CD4-positive, alpha-beta T cell treated with Interleukin-15 for 4 hours (primary cell): Measurements from ENCODE around the gene RPL18.
"Not testable (repeated sequence)": the region's sequence is repeated elsewhere in the genome, so short reads cannot be mapped to it uniquely, and the experiment has no call there.

Experiments
- DNase-seq: peaks from one replicate; pipeline ENCODE4 v3.0.0-alpha.2; 2020; ENCODE audit warnings: low spot score

Gene RPL18

GRCh38 chr19:48644839-48645619 lies 26.1 kb upstream of the RPL18 start:
- DNase-seq, result peak; percentile 77

- no peak for DNase-seq
Observed at GRCh38 chr19:48644355-48644754, 25.4 kb upstream of the RPL18 start.

- no peak for DNase-seq
Observed at GRCh38 chr19:48642862-48643261, 23.9 kb upstream of the RPL18 start.

- DNase-seq, result no peak
Observed at GRCh38 chr19:48641850-48642249, 22.9 kb upstream of the RPL18 start.

DNA sequence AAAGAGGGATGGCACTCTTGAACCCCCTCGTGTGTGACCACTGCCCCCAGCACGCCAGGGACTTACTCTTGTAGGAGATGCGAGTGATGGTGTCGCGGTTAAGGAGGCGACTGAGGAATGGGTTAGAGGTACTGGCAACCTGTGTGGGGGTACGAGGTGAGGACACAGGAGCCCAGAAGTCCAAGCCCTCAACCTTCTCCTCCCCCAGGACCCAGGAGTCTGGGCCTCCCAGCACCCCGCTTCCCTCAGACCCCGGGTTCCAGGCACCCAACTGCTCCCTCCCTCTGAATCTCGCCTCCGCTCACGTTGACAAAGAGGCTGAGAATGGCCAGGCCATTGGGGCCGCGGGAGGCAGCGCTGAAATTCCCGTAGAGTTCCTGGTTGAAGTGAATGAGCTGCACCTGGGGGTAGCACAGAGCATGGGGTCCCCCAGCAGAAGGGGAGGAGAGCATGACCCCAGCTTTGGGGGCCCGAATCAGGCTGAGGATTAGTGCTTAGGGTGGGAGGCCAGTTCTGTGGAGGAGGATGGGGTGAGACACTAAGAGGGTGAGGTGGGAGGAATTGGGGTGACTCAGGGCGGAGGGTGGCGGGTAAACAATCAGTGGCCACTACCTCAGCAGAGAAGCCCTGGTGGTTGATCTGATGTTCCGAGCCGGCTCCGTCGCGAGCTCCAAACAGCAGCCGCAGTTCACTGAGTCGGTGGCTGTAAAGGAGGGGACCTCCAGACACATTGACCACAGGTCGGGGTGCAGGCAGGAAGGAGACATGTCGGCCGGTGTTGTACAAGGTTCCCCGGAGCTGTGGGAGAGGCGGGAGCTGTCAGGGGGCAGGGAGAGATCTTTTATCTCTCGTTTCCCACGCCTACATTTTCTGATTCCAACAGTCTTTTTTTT lies 20.8 kb upstream of the RPL18 start:
- no peak for DNase-seq

DNA sequence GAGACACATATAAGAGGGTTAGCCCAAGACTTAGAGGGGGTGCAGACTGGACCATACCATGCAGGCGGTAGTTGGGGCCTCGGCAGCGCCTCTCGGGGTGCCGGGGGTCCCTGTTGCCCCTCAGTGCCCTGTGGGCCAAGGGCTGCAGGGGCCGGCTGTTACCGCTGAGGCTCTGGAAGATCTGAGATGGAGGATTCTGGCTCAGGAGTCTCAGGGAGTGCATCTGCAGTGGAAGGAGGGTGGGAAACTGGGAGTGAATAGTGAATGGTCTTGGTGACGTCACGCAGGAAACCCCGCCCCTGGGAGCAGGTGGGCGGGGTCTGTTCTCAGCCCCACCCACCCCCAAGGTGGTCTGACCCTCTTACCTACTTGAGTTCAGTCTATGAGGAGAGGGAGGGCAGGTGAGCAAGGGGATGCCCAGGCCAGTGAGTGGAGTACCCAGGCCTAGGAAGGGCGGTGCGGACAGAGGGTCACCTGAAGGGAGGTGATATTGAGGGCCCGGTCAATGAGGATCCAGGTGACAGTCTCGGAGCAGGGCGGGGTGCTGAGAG lies 19.9 kb upstream of the RPL18 start:
- no peak for DNase-seq

GRCh38 chr19:48637948-48638830 lies 19.2 kb upstream of the RPL18 start:
- DNase-seq, result peak; percentile 91

DNA sequence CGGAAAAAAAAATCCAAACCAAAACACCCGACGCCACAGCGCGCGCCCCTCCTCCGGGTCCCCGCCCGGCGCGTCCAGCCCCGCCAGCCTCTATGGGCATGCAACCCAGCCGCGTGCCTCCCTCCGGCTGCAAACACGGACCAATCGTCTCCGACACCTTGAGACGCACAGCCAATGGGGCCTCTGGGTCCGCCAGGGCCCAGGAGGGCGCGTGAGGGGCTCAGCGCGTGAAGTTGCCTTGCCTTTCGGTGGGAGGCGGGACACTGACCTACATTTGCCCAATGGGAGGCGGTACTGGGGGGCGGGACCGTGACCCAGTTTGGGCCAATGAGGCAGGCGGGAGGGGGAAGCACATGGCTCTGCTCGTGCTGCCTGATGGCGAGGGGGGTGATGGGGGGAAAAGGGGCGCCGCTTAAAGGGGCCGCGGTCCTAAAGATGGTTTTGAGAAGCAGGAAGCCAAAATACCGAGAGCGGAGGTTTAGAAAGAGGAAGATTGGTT lies 18.5 kb upstream of the RPL18 start:
- DNase-seq, result peak; percentile 100

GRCh38 chr19:48636859-48637448 lies 18.0 kb upstream of the RPL18 start, which contains the start of gene DBP:
Gene DBP (minus strand): TSS chr19:48637379. CDS start chr19:48636994, 385 bp downstream.
- no peak for DNase-seq

GRCh38 chr19:48635966-48636858 lies 17.2 kb upstream of the RPL18 start:
- no peak for DNase-seq

GRCh38 chr19:48635263-48635965 lies 16.4 kb upstream of the RPL18 start:
- peak; percentile 60 for DNase-seq

DNA sequence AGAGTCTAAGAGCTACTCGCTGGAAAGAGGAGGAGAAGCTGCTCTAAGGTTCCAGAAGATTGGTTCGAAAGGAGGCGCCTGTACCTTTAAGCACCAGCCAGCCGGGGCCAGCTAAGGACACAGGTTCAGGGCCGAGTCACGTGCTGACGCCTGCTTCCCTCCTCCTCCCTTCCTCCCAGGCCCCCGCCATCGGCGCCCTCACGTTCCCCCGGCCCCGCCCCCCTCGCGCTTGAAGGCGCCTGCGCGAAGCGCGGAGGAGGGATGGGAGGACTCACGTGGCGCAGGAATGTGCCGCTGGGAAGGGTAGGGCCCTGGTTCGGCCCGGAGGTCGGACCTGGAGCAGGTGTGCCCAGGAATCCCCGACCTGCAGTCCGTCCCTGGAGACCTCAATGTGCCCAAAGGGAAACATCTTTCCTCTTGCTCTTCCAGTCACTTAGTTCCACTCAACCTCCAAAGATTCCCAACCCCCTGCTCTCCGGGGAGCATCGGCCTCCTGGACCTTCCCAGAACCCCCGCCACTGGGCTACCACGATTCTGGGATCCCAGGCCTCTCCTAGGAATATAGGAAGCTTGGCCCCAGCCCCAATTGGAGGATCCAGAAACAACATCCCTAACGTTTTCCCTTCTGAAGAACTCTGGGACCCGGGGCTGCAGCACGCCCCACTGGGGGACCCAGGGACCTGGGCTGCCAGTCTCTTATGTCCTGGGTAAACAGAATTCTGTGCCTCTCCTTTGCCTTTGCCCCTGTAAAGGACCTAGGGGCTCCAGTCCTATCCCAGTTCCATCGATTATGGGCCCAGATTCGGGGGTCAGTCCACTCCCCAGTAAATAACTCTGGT lies 15.7 kb upstream of the RPL18 start:
- DNase-seq, result peak; percentile 92

DNA sequence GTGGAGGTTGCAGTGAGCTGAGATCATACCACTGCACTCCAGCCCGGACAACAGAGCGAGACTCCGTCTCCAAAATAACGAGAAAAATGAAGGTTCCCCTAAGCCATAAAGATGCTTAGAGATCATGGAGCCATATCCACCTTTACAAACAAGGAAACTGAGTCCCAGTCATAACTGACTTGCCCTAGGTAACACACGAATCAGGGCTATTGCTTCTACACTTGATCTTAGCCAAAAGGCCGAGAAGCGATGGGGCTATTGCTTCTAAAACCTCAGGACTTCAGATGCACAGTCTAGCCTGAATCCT lies 15.0 kb upstream of the RPL18 start:
- no peak for DNase-seq

GRCh38 chr19:48633148-48634035 lies 14.4 kb upstream of the RPL18 start:
- no peak for DNase-seq

- no peak for DNase-seq
Observed at GRCh38 chr19:48632692-48633147, 13.7 kb upstream of the RPL18 start.

DNA sequence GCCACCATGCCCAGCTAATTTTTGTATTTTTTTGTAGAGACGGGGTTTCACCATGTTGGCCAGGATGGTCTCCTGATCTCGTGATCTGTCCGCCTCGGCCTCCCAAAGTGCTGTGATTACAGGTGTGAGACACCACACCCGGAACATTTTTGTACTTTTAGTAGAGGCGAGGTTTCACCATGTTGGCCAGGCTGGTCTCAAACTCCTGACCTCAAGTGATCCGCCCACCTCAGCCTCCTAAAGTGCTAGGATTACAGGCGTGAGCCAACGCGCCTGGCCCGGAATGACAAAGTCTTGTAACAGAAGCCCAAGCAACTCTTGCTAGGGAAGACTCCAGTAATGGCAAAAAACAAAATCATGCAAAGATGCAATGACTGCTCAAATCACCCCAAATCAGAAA lies 13.3 kb upstream of the RPL18 start:
- not testable (repeated sequence) for DNase-seq

DNA sequence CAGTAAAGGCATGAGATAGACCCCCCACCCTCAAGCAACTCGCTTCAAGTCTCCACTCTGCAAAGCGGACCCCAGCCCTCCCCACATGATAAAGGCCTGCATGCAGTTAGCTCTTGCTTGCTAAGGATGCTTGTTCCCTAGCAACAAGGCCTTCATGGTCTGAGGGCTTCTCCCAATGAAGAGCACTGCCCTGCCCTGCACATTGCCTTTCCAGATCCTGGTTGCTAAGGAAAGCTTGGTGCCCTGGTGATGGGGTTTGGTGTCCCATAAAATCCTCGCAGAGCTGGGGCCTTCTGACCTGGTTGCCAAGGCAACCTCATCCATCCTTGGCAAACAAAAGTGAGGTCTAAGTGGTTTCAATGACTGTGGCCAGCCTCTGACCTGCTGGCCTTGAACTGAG lies 12.2 kb upstream of the RPL18 start:
- no peak for DNase-seq
